Endodermal cell (in vitro differentiated cells): Measurements from ENCODE around the gene KCNMA1. TPM values are rescaled to one million over a fixed set of nuclear protein-coding genes. Genes with fewer than 3 reads are reported as not detected.

Experiments
- DNase-seq: peaks from one replicate; pipeline ENCODE4 v3.0.0-alpha.2; 2017
- H3K27ac ChIP-seq: 2 replicates; pipeline ENCODE4 v1.5.1; 2013; ENCODE audit warnings: mild to moderate bottlenecking, low read depth, low read length, moderate library complexity
- H3K27me3 ChIP-seq: 2 replicates; pipeline ENCODE4 v1.6.1; 2013; ENCODE audit warnings: mild to moderate bottlenecking, low read length, moderate library complexity; ENCODE audit not compliant: insufficient read depth, control insufficient read depth, poor library complexity, severe bottlenecking
- H3K36me3 ChIP-seq: 2 replicates; pipeline ENCODE4 v1.7.0; 2013; ENCODE audit warnings: mild to moderate bottlenecking, low read length, moderate library complexity; ENCODE audit not compliant: control insufficient read depth, insufficient read depth
- H3K4me1 ChIP-seq: one replicate; pipeline ENCODE4 v1.7.0; 2013; ENCODE audit warnings: low read length; ENCODE audit not compliant: control insufficient read depth, insufficient read depth
- H3K4me3 ChIP-seq: 2 replicates; pipeline ENCODE4 v1.5.1; 2013; ENCODE audit warnings: mild to moderate bottlenecking, low read length, moderate library complexity
- H3K9ac ChIP-seq: 2 replicates; pipeline ENCODE4 v1.6.1; 2013; ENCODE audit warnings: mild to moderate bottlenecking, low read length, moderate library complexity; ENCODE audit not compliant: poor library complexity, severe bottlenecking; ENCODE audit errors: extremely low read depth
- H3K9me3 ChIP-seq: 2 replicates; pipeline ENCODE4 v1.6.1; 2013; ENCODE audit warnings: mild to moderate bottlenecking, low read length, moderate library complexity; ENCODE audit not compliant: control insufficient read depth
- H3K27ac Mint-ChIP-seq: 2 replicates; pipeline ENCODE4 v1.8.0; 2020; ENCODE audit warnings: mixed read lengths
- H3K27me3 Mint-ChIP-seq: 2 replicates; pipeline ENCODE4 v1.8.0; 2021; ENCODE audit warnings: mild to moderate bottlenecking, mixed read lengths; ENCODE audit not compliant: insufficient read depth
- H3K36me3 Mint-ChIP-seq: 2 replicates; pipeline ENCODE4 v1.8.0; 2020; ENCODE audit warnings: low read depth, mixed read lengths
- H3K4me1 Mint-ChIP-seq: 2 replicates; pipeline ENCODE4 v1.8.0; 2020; ENCODE audit warnings: mixed read lengths
- H3K4me3 Mint-ChIP-seq: 2 replicates; pipeline ENCODE4 v1.8.0; 2020; ENCODE audit warnings: mild to moderate bottlenecking, moderate library complexity, mixed read lengths
- H3K9me3 Mint-ChIP-seq: 2 replicates; pipeline ENCODE4 v1.8.0; 2020; ENCODE audit warnings: mild to moderate bottlenecking, mixed read lengths
- WGBS, 2 experiments: methylation state at CpG; one replicate each; pipeline versions ENCODE4 v1.1.5 to v1.1.7; 2013; ENCODE audit warnings: missing lambda C conversion rate in 2 of 2, mixed read lengths in 1 of 2; ENCODE audit not compliant: insufficient coverage in 1 of 2, insufficient read length in 1 of 2; 5-methylcytosine and 5-hydroxymethylcytosine counted together
- total RNA-seq, 2 donors: library from RNA; stranded (reverse); fragmentation: NEBNext Ultra II Directional in 1 of 2; extraction: Animal tissue kit (Norgen Biotek cat#: 25700) in 1 of 2; gene quantifications; 2 replicates in 1 of 2; 3 replicates in 1 of 2; pipeline ENCODE4 v1.2.1, GENCODE V29; 2021
- TF ChIP-seq, protein P1 (sequence below): fragments of 200-600 bp; sonication (generic); conservative IDR thresholded peaks from 2 replicates; pipeline ENCODE4 v1.5.0; 2021; ENCODE audit warnings: antibody characterized with exemption, mild to moderate bottlenecking

KCNMA1 gene
- total RNA-seq, 2 donors from 2014 or later = 0.55 to 1.3 TPM

DNA sequence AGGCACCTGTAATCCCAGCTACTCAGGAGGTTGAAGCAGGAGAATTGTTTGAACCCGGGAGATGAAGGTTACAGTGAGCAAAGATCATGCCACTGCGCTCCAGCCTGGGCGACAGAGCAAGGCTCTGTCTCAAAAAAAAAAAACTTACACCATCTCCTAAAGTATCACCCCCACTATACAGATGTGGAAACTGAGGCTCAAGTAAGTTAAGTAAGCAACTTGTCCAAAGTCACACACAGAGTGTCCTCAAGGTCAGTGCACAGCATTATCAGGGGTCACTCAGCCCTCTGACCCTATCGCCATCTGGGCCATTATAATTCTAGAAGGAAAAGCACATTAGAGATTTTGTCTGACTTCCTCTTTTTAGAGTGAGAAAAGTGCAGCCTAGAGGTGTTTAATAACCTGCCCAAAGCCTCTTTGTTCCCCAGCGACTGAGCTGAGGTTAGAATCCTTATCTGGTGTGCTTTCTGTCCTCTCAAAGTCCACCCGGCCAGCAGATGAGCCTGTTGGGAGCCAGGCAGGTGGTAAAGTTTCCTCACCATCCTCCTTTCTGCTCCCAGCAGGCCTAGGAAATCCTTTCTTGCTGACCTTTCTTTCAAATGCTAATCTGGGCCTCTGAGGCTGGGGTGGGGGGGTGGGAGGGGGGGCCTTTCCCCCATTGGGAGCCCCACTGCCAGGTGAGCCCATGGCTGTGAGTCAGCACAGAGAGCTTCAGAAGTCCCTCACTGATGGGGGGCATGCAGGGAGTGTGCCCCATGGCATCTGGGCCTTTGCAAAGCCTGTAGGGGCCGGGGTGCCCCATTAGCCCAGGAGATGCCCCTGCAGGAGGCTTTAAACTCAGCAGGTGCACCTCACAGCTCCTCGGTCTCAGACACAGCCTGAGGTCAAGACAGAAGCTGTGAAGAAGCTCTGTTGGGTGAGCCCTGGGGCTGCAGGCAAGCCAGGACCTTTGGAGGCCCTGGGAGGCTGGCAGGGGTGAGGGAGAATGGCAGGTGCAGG, 12.0 kb upstream of the KCNMA1 start:
- WGBS, 2 experiments = 67 to 69% methylated on average over 6 to 8 of the region's 8 CpGs
- H3K27me3 ChIP-seq = no peaks in the 10 kb centered on the region
- H3K27ac ChIP-seq = no peak overlapping the region
- Mint-ChIP-seq H3K27ac (peak overlapping the region; percentile 66), H3K4me3 (no peak overlapping the region), H3K36me3 (no peaks in the 10 kb centered on the region), H3K4me1 (peaks cover 13% of the 10 kb centered on the region), H3K27me3 (peaks cover 10% of the 10 kb centered on the region), H3K9me3 (peaks cover 22% of the 10 kb centered on the region)
- H3K9ac ChIP-seq = no peak overlapping the region
- no peaks in the 10 kb centered on the region for H3K36me3 ChIP-seq
- no peak overlapping the region for H3K4me3 ChIP-seq
- TF ChIP-seq, protein P1, sequence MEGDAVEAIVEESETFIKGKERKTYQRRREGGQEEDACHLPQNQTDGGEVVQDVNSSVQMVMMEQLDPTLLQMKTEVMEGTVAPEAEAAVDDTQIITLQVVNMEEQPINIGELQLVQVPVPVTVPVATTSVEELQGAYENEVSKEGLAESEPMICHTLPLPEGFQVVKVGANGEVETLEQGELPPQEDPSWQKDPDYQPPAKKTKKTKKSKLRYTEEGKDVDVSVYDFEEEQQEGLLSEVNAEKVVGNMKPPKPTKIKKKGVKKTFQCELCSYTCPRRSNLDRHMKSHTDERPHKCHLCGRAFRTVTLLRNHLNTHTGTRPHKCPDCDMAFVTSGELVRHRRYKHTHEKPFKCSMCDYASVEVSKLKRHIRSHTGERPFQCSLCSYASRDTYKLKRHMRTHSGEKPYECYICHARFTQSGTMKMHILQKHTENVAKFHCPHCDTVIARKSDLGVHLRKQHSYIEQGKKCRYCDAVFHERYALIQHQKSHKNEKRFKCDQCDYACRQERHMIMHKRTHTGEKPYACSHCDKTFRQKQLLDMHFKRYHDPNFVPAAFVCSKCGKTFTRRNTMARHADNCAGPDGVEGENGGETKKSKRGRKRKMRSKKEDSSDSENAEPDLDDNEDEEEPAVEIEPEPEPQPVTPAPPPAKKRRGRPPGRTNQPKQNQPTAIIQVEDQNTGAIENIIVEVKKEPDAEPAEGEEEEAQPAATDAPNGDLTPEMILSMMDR = no peak
- peak; percentile 74 for DNase-seq
- H3K9me3 ChIP-seq = peaks cover 16% of the 10 kb centered on the region
- no peaks in the 10 kb centered on the region for H3K4me1 ChIP-seq

DNA sequence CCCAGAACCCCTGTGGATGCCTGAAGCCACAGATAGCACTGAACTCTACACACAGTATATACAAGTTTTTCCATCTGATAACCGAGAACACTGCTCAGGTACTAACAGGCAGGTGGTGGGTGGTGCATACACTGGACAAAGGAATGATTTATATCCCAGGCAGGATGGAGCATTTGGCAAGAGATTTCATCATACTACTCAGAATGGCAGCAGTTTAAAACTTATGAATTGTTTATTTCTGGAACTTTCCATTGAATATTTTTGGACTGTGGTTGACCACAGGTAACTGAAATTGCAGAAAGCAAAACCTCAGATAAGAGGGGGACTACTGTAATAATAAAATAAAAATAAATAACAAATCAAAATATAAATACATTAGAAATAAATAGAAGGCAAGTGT, 10.9 kb upstream of the KCNMA1 start:
- Histone ChIP-seq H3K9me3 (peaks cover 19% of the 10 kb centered on the region), H3K4me1 (no peaks in the 10 kb centered on the region), H3K27ac (no peak overlapping the region), H3K9ac (no peak overlapping the region), H3K4me3 (no peak overlapping the region), H3K36me3 (no peaks in the 10 kb centered on the region), H3K27me3 (no peaks in the 10 kb centered on the region)
- H3K27ac Mint-ChIP-seq = no peak overlapping the region
- no peak overlapping the region for H3K4me3 Mint-ChIP-seq
- DNase-seq = peak; percentile 15
- TF ChIP-seq, protein P1 = no peak
- peaks cover 13% of the 10 kb centered on the region for H3K4me1 Mint-ChIP-seq
- 95% methylated on average over 1 of the region's 1 CpG; no CpG with 5 or more reads in 1 of the 2 experiments for WGBS, 2 experiments
- H3K9me3 Mint-ChIP-seq = peaks cover 29% of the 10 kb centered on the region
- no peaks in the 10 kb centered on the region for H3K36me3 Mint-ChIP-seq
- peaks cover 10% of the 10 kb centered on the region for H3K27me3 Mint-ChIP-seq

DNA sequence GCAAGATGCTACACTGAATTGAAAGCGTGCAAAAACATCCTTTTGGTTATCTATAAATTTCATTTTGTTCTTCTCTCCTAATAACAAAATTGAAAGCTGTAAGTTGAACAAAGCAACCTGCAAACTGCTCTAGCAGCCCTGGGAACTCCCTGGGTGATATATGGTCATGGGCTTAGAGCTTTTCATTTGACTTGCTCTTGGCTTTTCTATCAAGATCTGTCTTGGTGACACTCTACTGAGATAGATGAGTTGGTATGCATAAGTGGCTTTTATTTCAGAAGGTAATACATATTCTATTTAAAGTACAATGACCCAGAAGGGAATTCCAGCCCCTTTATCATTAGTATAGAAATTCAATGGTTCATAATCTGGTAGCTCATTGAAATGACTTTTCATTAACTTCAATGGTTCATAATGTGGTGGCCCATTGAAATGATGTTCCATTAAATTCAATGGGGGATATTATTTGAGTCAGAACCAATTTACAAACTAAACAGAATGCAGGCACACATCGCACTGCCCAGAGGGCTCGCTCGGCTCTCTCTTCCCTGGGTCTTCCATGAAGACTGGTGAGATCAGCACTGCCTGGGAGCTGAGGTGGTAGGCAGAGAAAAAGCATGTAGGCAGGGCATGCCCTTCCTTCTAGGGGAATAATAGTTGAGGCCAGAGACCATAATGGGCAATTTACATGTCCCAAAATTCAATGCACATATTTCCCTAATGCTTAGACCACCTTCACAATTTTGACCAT, 10.1 kb upstream of the KCNMA1 start:
- H3K4me1 Mint-ChIP-seq = peaks cover 13% of the 10 kb centered on the region
- no peak overlapping the region for H3K4me3 Mint-ChIP-seq
- Histone ChIP-seq H3K4me1 (no peaks in the 10 kb centered on the region), H3K9me3 (peaks cover 11% of the 10 kb centered on the region), H3K36me3 (no peaks in the 10 kb centered on the region), H3K4me3 (no peak overlapping the region), H3K27me3 (no peaks in the 10 kb centered on the region), H3K27ac (no peak overlapping the region), H3K9ac (no peak overlapping the region)
- peak; percentile 26 for DNase-seq
- H3K9me3 Mint-ChIP-seq = peaks cover 23% of the 10 kb centered on the region
- H3K27ac Mint-ChIP-seq = no peak overlapping the region
- peaks cover 10% of the 10 kb centered on the region for H3K27me3 Mint-ChIP-seq
- WGBS, 2 experiments = 82 to 93% methylated on average over 2 to 4 of the region's 4 CpGs
- no peaks in the 10 kb centered on the region for H3K36me3 Mint-ChIP-seq
- TF ChIP-seq, protein P1 = no peak
